ENCODE data around the gene RBM26. TPM values are rescaled to one million over a fixed set of nuclear protein-coding genes. Genes with fewer than 3 reads are reported as not detected.
"Not testable (repeated sequence)": the region's sequence is repeated elsewhere in the genome, so short reads cannot be mapped to it uniquely, and the experiment has no call there.

RBM26 gene
- total RNA-seq, 1 donor from 2014 or later = 42.6 TPM

DNA sequence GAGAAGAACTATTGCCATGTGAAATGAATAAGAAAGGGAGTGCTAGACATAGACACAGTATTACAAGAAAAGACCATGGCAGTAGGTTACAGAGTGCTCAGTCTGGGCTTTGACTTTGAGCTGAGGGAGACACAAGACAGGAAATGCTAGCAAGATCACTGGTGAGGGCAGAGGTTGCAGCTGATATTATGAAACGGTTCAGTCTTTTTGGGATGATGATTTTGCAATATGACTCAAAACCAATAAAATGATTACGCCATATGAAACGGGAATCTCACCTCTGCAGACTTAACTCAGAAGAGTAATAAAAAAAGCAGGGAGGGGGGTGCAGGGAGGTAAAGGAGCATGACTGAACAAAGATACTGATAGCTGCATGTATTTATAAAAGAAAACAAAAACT is 123.1 kb downstream of the RBM26 start:
- Histone ChIP-seq H4K20me1 (ENCODE audit: insufficient read depth, low read length) (no peaks in the 10 kb centered on the region), H3K27ac (ENCODE audit: low read depth, low read length) (no peak overlapping the region), H2AFZ (ENCODE audit: low read depth, low read length) (no peak overlapping the region), H3K9me3 (ENCODE audit: insufficient read depth, low read depth, low read length) (no peaks in the 10 kb centered on the region), H3K36me3 (ENCODE audit: insufficient read depth, low read length) (no peaks in the 10 kb centered on the region), H3K27me3 (ENCODE audit: insufficient read depth, low read length) (no peaks in the 10 kb centered on the region), H3K9ac (ENCODE audit: low read length) (no peak overlapping the region), H3K4me2 (ENCODE audit: low read length) (no peak overlapping the region), H3K79me2 (ENCODE audit: insufficient read depth, low read length) (no peaks in the 10 kb centered on the region), H3K4me1 (ENCODE audit: insufficient read depth, low read length) (no peaks in the 10 kb centered on the region), H3K4me3 (ENCODE audit: insufficient read depth, low read depth, low read length) (no peak overlapping the region)
- no peak for DNase-seq (ENCODE audit: low read depth)
- TF ChIP-seq, protein P1, sequence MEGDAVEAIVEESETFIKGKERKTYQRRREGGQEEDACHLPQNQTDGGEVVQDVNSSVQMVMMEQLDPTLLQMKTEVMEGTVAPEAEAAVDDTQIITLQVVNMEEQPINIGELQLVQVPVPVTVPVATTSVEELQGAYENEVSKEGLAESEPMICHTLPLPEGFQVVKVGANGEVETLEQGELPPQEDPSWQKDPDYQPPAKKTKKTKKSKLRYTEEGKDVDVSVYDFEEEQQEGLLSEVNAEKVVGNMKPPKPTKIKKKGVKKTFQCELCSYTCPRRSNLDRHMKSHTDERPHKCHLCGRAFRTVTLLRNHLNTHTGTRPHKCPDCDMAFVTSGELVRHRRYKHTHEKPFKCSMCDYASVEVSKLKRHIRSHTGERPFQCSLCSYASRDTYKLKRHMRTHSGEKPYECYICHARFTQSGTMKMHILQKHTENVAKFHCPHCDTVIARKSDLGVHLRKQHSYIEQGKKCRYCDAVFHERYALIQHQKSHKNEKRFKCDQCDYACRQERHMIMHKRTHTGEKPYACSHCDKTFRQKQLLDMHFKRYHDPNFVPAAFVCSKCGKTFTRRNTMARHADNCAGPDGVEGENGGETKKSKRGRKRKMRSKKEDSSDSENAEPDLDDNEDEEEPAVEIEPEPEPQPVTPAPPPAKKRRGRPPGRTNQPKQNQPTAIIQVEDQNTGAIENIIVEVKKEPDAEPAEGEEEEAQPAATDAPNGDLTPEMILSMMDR (IDR thresholded peaks at IDR 0.05; ENCODE audit: insufficient read depth, low read depth, low read length) = no peak
- TF ChIP-seq EZH2 (IDR thresholded peaks at IDR 0.05; ENCODE audit: insufficient read depth, low read length) = no peak
- Mint-ChIP-seq H3K4me3 (ENCODE audit: unreplicated experiment) (no peak overlapping the region), H3K27me3 (ENCODE audit: low read depth, unreplicated experiment) (no peaks in the 10 kb centered on the region), H3K36me3 (ENCODE audit: low read depth, unreplicated experiment) (no peaks in the 10 kb centered on the region), H3K27ac (ENCODE audit: unreplicated experiment) (no peak overlapping the region), H3K4me1 (ENCODE audit: low read depth, unreplicated experiment) (no peaks in the 10 kb centered on the region), H3K9me3 (ENCODE audit: unreplicated experiment) (no peaks in the 10 kb centered on the region)
- FAIRE-seq = no peak

DNA sequence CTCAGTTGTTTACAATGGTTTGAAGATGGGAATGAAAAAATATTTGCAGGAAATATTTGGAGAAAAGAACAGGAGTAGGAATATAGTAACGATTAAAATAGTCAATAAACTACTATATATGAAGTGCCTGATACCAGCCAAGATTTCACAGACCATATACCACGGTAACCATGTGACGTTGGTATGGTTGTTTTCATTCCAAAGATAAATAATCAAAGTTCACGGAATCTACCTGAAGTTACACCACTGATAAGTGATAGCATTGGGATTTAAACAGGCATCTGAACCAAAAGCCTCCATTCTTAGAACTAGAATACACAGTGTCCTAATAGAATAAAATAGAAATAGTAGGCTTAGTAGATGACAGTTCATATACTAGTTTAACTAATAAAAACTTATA is 123.5 kb downstream of the RBM26 start:
- Mint-ChIP-seq H3K27me3 (ENCODE audit: low read depth, unreplicated experiment) (no peaks in the 10 kb centered on the region), H3K36me3 (ENCODE audit: low read depth, unreplicated experiment) (no peaks in the 10 kb centered on the region), H3K4me3 (ENCODE audit: unreplicated experiment) (no peak overlapping the region), H3K9me3 (ENCODE audit: unreplicated experiment) (no peaks in the 10 kb centered on the region), H3K4me1 (ENCODE audit: low read depth, unreplicated experiment) (no peaks in the 10 kb centered on the region), H3K27ac (ENCODE audit: unreplicated experiment) (no peak overlapping the region)
- no peaks in the 10 kb centered on the region for H4K20me1 ChIP-seq (ENCODE audit: insufficient read depth, low read length)
- no peak overlapping the region for H3K9ac ChIP-seq (ENCODE audit: low read length)
- H3K4me3 ChIP-seq (ENCODE audit: insufficient read depth, low read depth, low read length) = no peak overlapping the region
- DNase-seq (ENCODE audit: low read depth) (no peak), FAIRE-seq (no peak)
- H3K27me3 ChIP-seq (ENCODE audit: insufficient read depth, low read length) = no peaks in the 10 kb centered on the region
- H3K36me3 ChIP-seq (ENCODE audit: insufficient read depth, low read length) = no peaks in the 10 kb centered on the region
- no peaks in the 10 kb centered on the region for H3K79me2 ChIP-seq (ENCODE audit: insufficient read depth, low read length)
- H3K27ac ChIP-seq (ENCODE audit: low read depth, low read length) = no peak overlapping the region
- no peak overlapping the region for H3K4me2 ChIP-seq (ENCODE audit: low read length)
- no peaks in the 10 kb centered on the region for H3K9me3 ChIP-seq (ENCODE audit: insufficient read depth, low read depth, low read length)
- TF ChIP-seq EZH2 (IDR thresholded peaks at IDR 0.05; ENCODE audit: insufficient read depth, low read length) = no peak
- TF ChIP-seq, protein P1 (IDR thresholded peaks at IDR 0.05; ENCODE audit: insufficient read depth, low read depth, low read length) = no peak
- H2AFZ ChIP-seq (ENCODE audit: low read depth, low read length) = no peak overlapping the region
- no peaks in the 10 kb centered on the region for H3K4me1 ChIP-seq (ENCODE audit: insufficient read depth, low read length)

DNA sequence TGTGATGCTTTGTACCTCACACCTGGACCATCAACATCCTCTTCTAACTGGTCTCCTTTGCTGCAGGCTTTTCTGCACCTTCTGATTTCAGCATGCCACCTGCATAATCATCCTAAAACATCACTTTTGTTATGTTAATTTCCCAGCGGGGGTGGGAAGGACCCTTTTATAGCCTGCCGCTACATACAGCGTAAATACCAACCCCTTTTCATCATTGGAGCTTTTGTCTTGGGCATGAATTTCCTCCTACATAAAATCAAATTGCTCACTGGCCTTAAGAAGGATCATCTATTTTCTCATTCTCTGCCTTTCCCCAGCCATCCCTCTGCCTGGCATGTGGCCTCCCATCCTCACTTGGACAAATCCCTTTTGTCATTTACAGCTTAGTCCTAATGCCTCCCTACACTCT is 124.7 kb downstream of the RBM26 start:
- Histone ChIP-seq H3K4me1 (ENCODE audit: insufficient read depth, low read length) (no peaks in the 10 kb centered on the region), H4K20me1 (ENCODE audit: insufficient read depth, low read length) (no peaks in the 10 kb centered on the region), H3K9me3 (ENCODE audit: insufficient read depth, low read depth, low read length) (no peaks in the 10 kb centered on the region), H3K27ac (ENCODE audit: low read depth, low read length) (no peak overlapping the region), H3K9ac (ENCODE audit: low read length) (no peak overlapping the region), H3K4me2 (ENCODE audit: low read length) (no peak overlapping the region), H2AFZ (ENCODE audit: low read depth, low read length) (no peak overlapping the region), H3K4me3 (ENCODE audit: insufficient read depth, low read depth, low read length) (no peak overlapping the region), H3K36me3 (ENCODE audit: insufficient read depth, low read length) (no peaks in the 10 kb centered on the region), H3K27me3 (ENCODE audit: insufficient read depth, low read length) (no peaks in the 10 kb centered on the region), H3K79me2 (ENCODE audit: insufficient read depth, low read length) (no peaks in the 10 kb centered on the region)
- H3K27me3 Mint-ChIP-seq (ENCODE audit: low read depth, unreplicated experiment) = no peaks in the 10 kb centered on the region
- no peak for DNase-seq (ENCODE audit: low read depth)
- H3K27ac Mint-ChIP-seq (ENCODE audit: unreplicated experiment) = no peak overlapping the region
- FAIRE-seq = no peak
- H3K9me3 Mint-ChIP-seq (ENCODE audit: unreplicated experiment) = no peaks in the 10 kb centered on the region
- no peaks in the 10 kb centered on the region for H3K4me1 Mint-ChIP-seq (ENCODE audit: low read depth, unreplicated experiment)
- H3K4me3 Mint-ChIP-seq (ENCODE audit: unreplicated experiment) = no peak overlapping the region
- no peaks in the 10 kb centered on the region for H3K36me3 Mint-ChIP-seq (ENCODE audit: low read depth, unreplicated experiment)
- no peak for TF ChIP-seq EZH2 (IDR thresholded peaks at IDR 0.05; ENCODE audit: insufficient read depth, low read length)
- TF ChIP-seq, protein P1 (IDR thresholded peaks at IDR 0.05; ENCODE audit: insufficient read depth, low read depth, low read length) = no peak

DNA sequence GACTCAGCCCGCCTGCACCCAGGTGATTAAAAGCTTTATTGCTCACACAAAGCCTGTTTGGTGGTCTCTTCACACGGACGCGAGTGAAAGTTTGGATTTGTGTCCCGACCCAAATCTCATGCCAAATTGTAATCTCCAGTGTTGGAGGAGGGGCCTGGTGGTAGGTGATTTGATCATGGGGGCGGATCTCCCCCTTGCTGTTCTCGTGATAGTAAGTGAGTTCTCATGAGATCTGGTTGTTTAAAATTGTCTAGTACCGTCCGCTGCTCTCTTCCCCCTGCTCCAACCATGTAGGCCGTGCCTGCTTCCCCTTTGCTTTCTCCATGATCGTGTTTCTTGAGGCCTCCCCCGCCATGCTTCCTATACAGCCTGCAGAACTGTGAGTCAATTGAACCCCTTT is 126.3 kb downstream of the RBM26 start:
- H3K4me1 Mint-ChIP-seq (ENCODE audit: low read depth, unreplicated experiment); FAIRE-seq; H3K27me3 Mint-ChIP-seq (ENCODE audit: low read depth, unreplicated experiment); H3K9me3 ChIP-seq (ENCODE audit: insufficient read depth, low read depth, low read length); H3K79me2 ChIP-seq (ENCODE audit: insufficient read depth, low read length); H3K27ac Mint-ChIP-seq (ENCODE audit: unreplicated experiment); H3K4me3 ChIP-seq (ENCODE audit: insufficient read depth, low read depth, low read length); H3K9me3 Mint-ChIP-seq (ENCODE audit: unreplicated experiment); H4K20me1 ChIP-seq (ENCODE audit: insufficient read depth, low read length); H3K36me3 ChIP-seq (ENCODE audit: insufficient read depth, low read length); H3K9ac ChIP-seq (ENCODE audit: low read length); H3K36me3 Mint-ChIP-seq (ENCODE audit: low read depth, unreplicated experiment); H2AFZ ChIP-seq (ENCODE audit: low read depth, low read length); H3K27ac ChIP-seq (ENCODE audit: low read depth, low read length); H3K4me3 Mint-ChIP-seq (ENCODE audit: unreplicated experiment); H3K4me2 ChIP-seq (ENCODE audit: low read length); H3K4me1 ChIP-seq (ENCODE audit: insufficient read depth, low read length); DNase-seq (ENCODE audit: low read depth); H3K27me3 ChIP-seq (ENCODE audit: insufficient read depth, low read length): not testable (repeated sequence)

All from astrocyte (in vitro differentiated cells and primary cell).